ENCODE results near the gene FAXDC2. TPM values are rescaled to one million over a fixed set of nuclear protein-coding genes. Genes with fewer than 3 reads are reported as not detected.

FAXDC2 gene
- total and polyA plus RNA-seq, 2 of the 8 experiments (the other 6 are each of a cell fraction or from before 2014, with no cell fraction given), result 3.7 to 5.9 TPM

GRCh38 chr5:154851351-154851750 lies 948 bp upstream of the FAXDC2 start (continued):
- no peak for TF ChIP-seq CHD7 (IDR thresholded peaks at IDR 0.05; ENCODE audit: insufficient replicate concordance, low read length)
- no peak for TF ChIP-seq CBX8 (IDR thresholded peaks at IDR 0.05; ENCODE audit: borderline replicate concordance, low read depth, low read length)
- TF ChIP-seq USF2 (IDR thresholded peaks at IDR 0.05; ENCODE audit: low read length), result no peak
- TF ChIP-seq RBBP5 (IDR thresholded peaks at IDR 0.05; ENCODE audit: borderline replicate concordance, low read depth, low read length), result no peak
- no peak for TF ChIP-seq SP2 (IDR thresholded peaks at IDR 0.05; ENCODE audit: low read length)
- no peak for TF ChIP-seq RNF2 (IDR thresholded peaks at IDR 0.05; ENCODE audit: borderline replicate concordance, low read depth, low read length, missing control alignments, poor library complexity, severe bottlenecking)
